ENCODE data around the gene FMNL2. TPM values are rescaled to one million over a fixed set of nuclear protein-coding genes. Genes with fewer than 3 reads are reported as not detected.

Gene FMNL2
- polyA plus RNA-seq, 1 donor = 35.3 TPM

DNA sequence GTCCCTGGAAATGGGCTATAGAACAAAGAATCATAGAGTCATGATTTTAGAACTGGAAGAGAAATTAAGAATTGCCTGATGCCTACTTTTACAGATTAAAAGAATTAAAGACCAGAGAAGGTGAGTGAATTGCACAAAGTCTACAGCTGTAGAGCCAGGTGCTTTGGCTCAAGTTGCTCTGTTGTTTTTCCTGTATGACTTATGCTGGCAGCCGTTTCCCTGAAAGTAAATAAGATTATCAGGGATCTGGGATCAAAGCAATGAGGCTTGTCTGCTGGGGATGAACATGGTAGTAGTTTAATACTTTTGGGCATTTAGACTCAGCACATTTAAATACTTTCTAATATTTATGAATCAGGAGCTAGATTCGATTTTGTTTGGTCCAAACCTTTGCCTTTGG, 215.4 kb downstream of the FMNL2 start:
- H3K4me1 ChIP-seq (ENCODE audit: control insufficient read depth, insufficient read depth, low read length) = no peaks in the 10 kb centered on the region
- H3K27ac ChIP-seq (ENCODE audit: low read length) = no peak overlapping the region
- WGBS (ENCODE audit: insufficient coverage, low lambda C conversion rate) = 42% methylated on average over 2 of the region's 2 CpGs
- H3K4me3 ChIP-seq (ENCODE audit: low read length) = no peak overlapping the region
- H3K36me3 ChIP-seq (ENCODE audit: control insufficient read depth, insufficient read depth, low read length) = no peaks in the 10 kb centered on the region
- no peaks in the 10 kb centered on the region for H3K9me3 ChIP-seq (ENCODE audit: control insufficient read depth, low read depth, low read length)
- no peaks in the 10 kb centered on the region for H3K27me3 ChIP-seq (ENCODE audit: control insufficient read depth, insufficient read depth, low read length)
- no peak for DNase-seq

DNA sequence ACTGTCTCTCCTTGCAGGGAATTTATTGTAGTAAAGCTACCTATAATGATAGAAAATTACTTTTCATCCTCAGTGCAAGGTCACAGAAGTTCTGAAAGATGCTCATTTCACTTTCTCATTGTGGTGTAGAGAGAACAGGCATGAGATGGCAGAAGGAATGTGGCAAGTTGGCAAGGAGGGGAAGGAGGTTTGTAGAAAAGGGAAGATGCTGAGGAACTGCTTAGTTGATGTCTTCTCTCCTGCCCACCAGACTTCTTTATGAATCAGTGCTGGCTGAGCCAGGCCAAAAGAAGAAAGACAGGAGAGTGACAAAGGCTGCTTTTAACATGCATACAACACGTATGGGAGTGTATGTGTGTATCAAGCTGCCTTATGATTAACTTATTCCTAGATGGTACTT, 217.9 kb downstream of the FMNL2 start:
- H3K4me1 ChIP-seq (ENCODE audit: control insufficient read depth, insufficient read depth, low read length) = no peaks in the 10 kb centered on the region
- no CpG with 5 or more reads among the region's 1 CpG for WGBS (ENCODE audit: insufficient coverage, low lambda C conversion rate)
- H3K9me3 ChIP-seq (ENCODE audit: control insufficient read depth, low read depth, low read length) = no peaks in the 10 kb centered on the region
- DNase-seq = no peak
- no peaks in the 10 kb centered on the region for H3K27me3 ChIP-seq (ENCODE audit: control insufficient read depth, insufficient read depth, low read length)
- H3K4me3 ChIP-seq (ENCODE audit: low read length) = no peak overlapping the region
- H3K27ac ChIP-seq (ENCODE audit: low read length) = no peak overlapping the region
- H3K36me3 ChIP-seq (ENCODE audit: control insufficient read depth, insufficient read depth, low read length) = no peaks in the 10 kb centered on the region

DNA sequence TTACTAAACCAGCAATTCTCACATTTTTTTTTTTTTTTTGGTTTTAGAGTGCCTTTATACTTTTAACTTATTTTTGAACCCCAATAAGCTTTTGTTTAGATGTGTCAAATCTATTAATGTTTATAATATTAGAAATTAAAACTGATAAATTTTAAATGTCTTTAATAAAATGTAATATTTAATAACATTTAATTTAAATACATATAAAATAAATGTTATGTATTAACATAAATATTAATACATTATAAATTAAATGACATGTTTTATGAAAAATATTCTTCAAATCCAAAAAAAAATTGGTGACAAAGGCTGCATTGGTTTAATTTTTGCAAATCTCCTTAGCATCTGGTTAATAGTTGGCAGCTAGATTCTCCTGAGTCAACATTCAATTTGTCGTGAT, 218.5 kb downstream of the FMNL2 start:
- Histone ChIP-seq H3K9me3 (ENCODE audit: control insufficient read depth, low read depth, low read length) (no peaks in the 10 kb centered on the region), H3K27ac (ENCODE audit: low read length) (no peak overlapping the region), H3K4me3 (ENCODE audit: low read length) (no peak overlapping the region), H3K4me1 (ENCODE audit: control insufficient read depth, insufficient read depth, low read length) (no peaks in the 10 kb centered on the region), H3K27me3 (ENCODE audit: control insufficient read depth, insufficient read depth, low read length) (no peaks in the 10 kb centered on the region), H3K36me3 (ENCODE audit: control insufficient read depth, insufficient read depth, low read length) (no peaks in the 10 kb centered on the region)
- no peak for DNase-seq
- 80% methylated on average over 1 of the region's 1 CpG for WGBS (ENCODE audit: insufficient coverage, low lambda C conversion rate)

GRCh38 chr2:152555048-152555447, 220.1 kb downstream of the FMNL2 start:
- no CpG with 5 or more reads among the region's 2 CpGs for WGBS (ENCODE audit: insufficient coverage, low lambda C conversion rate)
- no peak for DNase-seq
- no peak overlapping the region for H3K27ac ChIP-seq (ENCODE audit: low read length)
- no peaks in the 10 kb centered on the region for H3K9me3 ChIP-seq (ENCODE audit: control insufficient read depth, low read depth, low read length)
- H3K4me3 ChIP-seq (ENCODE audit: low read length) = no peak overlapping the region
- no peaks in the 10 kb centered on the region for H3K4me1 ChIP-seq (ENCODE audit: control insufficient read depth, insufficient read depth, low read length)
- H3K36me3 ChIP-seq (ENCODE audit: control insufficient read depth, insufficient read depth, low read length) = peaks cover 4% of the 10 kb centered on the region
- H3K27me3 ChIP-seq (ENCODE audit: control insufficient read depth, insufficient read depth, low read length) = no peaks in the 10 kb centered on the region

DNA sequence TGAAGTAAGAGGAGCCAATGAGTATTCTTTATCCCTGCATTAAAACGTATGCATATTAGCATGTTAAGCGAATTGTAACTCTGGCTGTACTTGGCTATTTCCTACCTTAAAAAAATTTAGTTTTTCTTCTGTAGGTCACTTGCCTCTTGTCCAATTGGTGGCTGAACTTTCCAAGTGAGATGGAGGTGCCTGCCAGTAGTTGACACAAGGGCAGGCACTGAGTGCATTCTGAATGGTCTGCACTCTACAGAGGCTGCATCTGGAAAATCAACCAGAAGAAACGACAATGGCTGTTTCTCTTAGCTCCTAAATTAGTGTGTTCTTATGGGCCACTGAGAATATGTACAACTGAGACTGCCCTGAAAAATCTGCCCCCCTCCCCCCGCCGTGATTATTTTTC, 221.5 kb downstream of the FMNL2 start:
- no peaks in the 10 kb centered on the region for H3K4me1 ChIP-seq (ENCODE audit: control insufficient read depth, insufficient read depth, low read length)
- 100% methylated on average over 2 of the region's 5 CpGs for WGBS (ENCODE audit: insufficient coverage, low lambda C conversion rate)

DNA sequence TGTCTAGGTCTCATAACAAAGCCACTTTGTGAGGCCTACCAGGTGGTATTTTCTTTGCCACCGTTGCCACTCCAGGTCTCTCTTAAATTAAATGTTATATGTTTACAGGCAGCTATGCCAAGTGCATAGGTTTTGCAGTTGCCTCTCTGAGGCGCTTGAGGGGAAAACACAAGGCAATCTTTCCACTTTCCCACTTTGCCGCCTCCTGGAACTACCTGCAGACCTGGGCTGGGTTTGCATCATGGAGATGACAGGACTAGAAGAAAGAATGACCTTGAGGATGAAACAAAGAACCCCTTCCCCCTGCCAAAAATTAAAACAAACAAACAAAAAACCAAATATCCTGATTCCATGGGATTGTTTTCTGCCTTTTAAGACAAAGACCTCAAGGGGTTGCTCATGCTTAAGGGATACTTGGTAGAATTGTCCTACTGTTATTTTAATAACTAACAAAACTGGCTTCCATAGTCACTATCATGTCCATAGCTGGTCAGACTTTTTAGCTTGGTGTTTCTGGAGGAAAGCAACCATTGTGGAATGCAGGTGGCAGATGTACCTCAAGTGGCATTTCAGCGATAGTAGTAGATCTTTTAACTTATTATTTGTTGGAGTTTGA, 222.4 kb downstream of the FMNL2 start:
- H3K36me3 ChIP-seq (ENCODE audit: control insufficient read depth, insufficient read depth, low read length) = peaks cover 8% of the 10 kb centered on the region
- no CpG with 5 or more reads among the region's 4 CpGs for WGBS (ENCODE audit: insufficient coverage, low lambda C conversion rate)
- no peak overlapping the region for H3K27ac ChIP-seq (ENCODE audit: low read length)
- DNase-seq = no peak
- no peaks in the 10 kb centered on the region for H3K4me1 ChIP-seq (ENCODE audit: control insufficient read depth, insufficient read depth, low read length)
- no peaks in the 10 kb centered on the region for H3K27me3 ChIP-seq (ENCODE audit: control insufficient read depth, insufficient read depth, low read length)
- no peaks in the 10 kb centered on the region for H3K9me3 ChIP-seq (ENCODE audit: control insufficient read depth, low read depth, low read length)
- H3K4me3 ChIP-seq (ENCODE audit: low read length) = no peak overlapping the region

More for the DNA sequence above, 221.5 kb downstream of the FMNL2 start:
- Histone ChIP-seq H3K36me3 (ENCODE audit: control insufficient read depth, insufficient read depth, low read length) (peaks cover 8% of the 10 kb centered on the region), H3K4me3 (ENCODE audit: low read length) (no peak overlapping the region), H3K27ac (ENCODE audit: low read length) (no peak overlapping the region), H3K27me3 (ENCODE audit: control insufficient read depth, insufficient read depth, low read length) (no peaks in the 10 kb centered on the region), H3K9me3 (ENCODE audit: control insufficient read depth, low read depth, low read length) (no peaks in the 10 kb centered on the region)
- DNase-seq = no peak

GRCh38 chr2:152558158-152558984, 223.4 kb downstream of the FMNL2 start:
- H3K4me1 ChIP-seq (ENCODE audit: control insufficient read depth, insufficient read depth, low read length) = no peaks in the 10 kb centered on the region
- H3K4me3 ChIP-seq (ENCODE audit: low read length) = no peak overlapping the region
- no peaks in the 10 kb centered on the region for H3K27me3 ChIP-seq (ENCODE audit: control insufficient read depth, insufficient read depth, low read length)
- no peak for DNase-seq
- no peak overlapping the region for H3K27ac ChIP-seq (ENCODE audit: low read length)
- WGBS (ENCODE audit: insufficient coverage, low lambda C conversion rate) = 100% methylated on average over 1 of the region's 7 CpGs
- H3K36me3 ChIP-seq (ENCODE audit: control insufficient read depth, insufficient read depth, low read length) = peaks cover 8% of the 10 kb centered on the region
- H3K9me3 ChIP-seq (ENCODE audit: control insufficient read depth, low read depth, low read length) = no peaks in the 10 kb centered on the region

GRCh38 chr2:152559008-152559407, 224.0 kb downstream of the FMNL2 start:
- no peak overlapping the region for H3K4me3 ChIP-seq (ENCODE audit: low read length)
- H3K27me3 ChIP-seq (ENCODE audit: control insufficient read depth, insufficient read depth, low read length) = no peaks in the 10 kb centered on the region
- H3K4me1 ChIP-seq (ENCODE audit: control insufficient read depth, insufficient read depth, low read length) = no peaks in the 10 kb centered on the region
- H3K36me3 ChIP-seq (ENCODE audit: control insufficient read depth, insufficient read depth, low read length) = peaks cover 8% of the 10 kb centered on the region
- H3K9me3 ChIP-seq (ENCODE audit: control insufficient read depth, low read depth, low read length) = no peaks in the 10 kb centered on the region
- H3K27ac ChIP-seq (ENCODE audit: low read length) = no peak overlapping the region
- no peak for DNase-seq
- 100% methylated on average over 3 of the region's 4 CpGs for WGBS (ENCODE audit: insufficient coverage, low lambda C conversion rate)

DNA sequence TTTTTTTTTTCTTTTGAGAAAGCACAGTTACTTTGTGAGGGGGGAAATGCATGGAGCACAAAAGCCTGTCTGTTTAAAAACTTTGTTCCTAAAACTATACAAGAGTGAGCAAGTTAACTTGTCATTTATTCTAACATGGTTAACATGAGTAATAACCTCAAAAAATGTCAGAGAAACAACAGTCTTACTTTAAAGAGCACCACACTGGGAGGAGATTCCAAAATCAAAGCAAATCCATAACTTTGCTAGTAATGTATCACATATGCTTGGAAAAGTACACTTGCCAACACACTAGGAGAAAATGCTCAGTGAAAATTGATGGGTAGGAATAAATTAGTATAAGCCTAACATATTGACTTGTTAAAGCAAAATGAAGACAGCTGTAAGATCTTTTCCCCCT, 225.2 kb downstream of the FMNL2 start:
- no peaks in the 10 kb centered on the region for H3K27me3 ChIP-seq (ENCODE audit: control insufficient read depth, insufficient read depth, low read length)
- H3K4me1 ChIP-seq (ENCODE audit: control insufficient read depth, insufficient read depth, low read length) = no peaks in the 10 kb centered on the region
- H3K27ac ChIP-seq (ENCODE audit: low read length) = no peak overlapping the region
- no peak overlapping the region for H3K4me3 ChIP-seq (ENCODE audit: low read length)
- no peak for DNase-seq
- no peaks in the 10 kb centered on the region for H3K9me3 ChIP-seq (ENCODE audit: control insufficient read depth, low read depth, low read length)
- H3K36me3 ChIP-seq (ENCODE audit: control insufficient read depth, insufficient read depth, low read length) = peaks cover 8% of the 10 kb centered on the region

GRCh38 chr2:152560873-152561595, 226.1 kb downstream of the FMNL2 start:
- peak; percentile 64 to 85 for DNase-seq
- no peak overlapping the region for H3K4me3 ChIP-seq (ENCODE audit: low read length)
- WGBS (ENCODE audit: insufficient coverage, low lambda C conversion rate) = no CpG with 5 or more reads among the region's 6 CpGs
- H3K36me3 ChIP-seq (ENCODE audit: control insufficient read depth, insufficient read depth, low read length) = peaks cover 8% of the 10 kb centered on the region
- no peaks in the 10 kb centered on the region for H3K27me3 ChIP-seq (ENCODE audit: control insufficient read depth, insufficient read depth, low read length)
- H3K27ac ChIP-seq (ENCODE audit: low read length) = no peak overlapping the region
- no peaks in the 10 kb centered on the region for H3K9me3 ChIP-seq (ENCODE audit: control insufficient read depth, low read depth, low read length)
- no peaks in the 10 kb centered on the region for H3K4me1 ChIP-seq (ENCODE audit: control insufficient read depth, insufficient read depth, low read length)

Data from large intestine (tissue), 3 donors.